Measurements from ENCODE around the gene NUBP1. TPM values are rescaled to one million over a fixed set of nuclear protein-coding genes. Genes with fewer than 3 reads are reported as not detected.
"Not testable (repeated sequence)": the region's sequence is repeated elsewhere in the genome, so short reads cannot be mapped to it uniquely, and the experiment has no call there.

Gene NUBP1
- total and polyA plus RNA-seq, 10 donors = 22.8 to 52.2 (median 42.8) TPM

DNA sequence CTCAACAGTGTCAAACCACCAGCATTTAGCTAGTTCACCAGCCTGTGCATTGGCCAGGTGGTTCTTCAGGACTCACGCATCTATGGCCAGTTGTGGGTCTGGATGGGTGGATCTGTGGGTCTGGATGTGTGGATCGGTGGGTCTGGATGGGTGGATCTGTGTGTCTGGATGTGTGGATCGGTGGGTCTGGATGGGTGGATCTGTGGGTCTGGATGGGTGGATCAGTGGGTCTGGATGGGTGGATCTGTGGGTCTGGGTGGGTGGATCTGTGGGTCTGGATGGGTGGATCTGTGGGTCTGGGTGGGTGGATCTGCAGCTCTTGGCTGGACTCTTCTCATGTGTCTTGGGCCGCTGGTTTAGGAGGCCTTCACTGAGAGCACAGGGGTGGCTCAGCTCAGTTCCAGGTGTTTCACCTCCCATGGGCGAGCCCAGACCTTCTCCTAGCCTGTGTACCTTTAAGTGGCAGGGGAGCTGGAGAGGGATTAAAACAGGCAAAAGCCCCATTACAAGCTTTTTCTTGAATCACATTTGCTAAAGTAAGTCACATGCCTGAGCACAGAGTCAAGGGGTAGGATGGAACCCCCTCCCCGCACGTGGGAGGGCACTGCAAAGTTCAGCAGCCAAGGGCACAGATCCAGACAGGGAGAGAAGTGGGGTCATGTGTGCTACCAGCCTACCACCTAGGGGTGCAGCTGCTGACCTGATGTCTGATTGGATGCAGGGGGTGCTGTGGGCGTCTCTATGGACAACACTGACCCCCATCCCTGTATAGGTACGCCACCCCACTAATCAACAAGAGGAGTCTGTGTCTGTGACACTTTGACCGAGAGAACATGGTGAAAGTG, 3.4 kb upstream of the NUBP1 start:
- Histone ChIP-seq H3K4me3 (no peak overlapping the region), H3K4me1 (peaks cover 24 to 64% (median 40%) of the 10 kb centered on the region in 6 donors), H3K36me3 (peaks cover 0 to 3% (median 0%) of the 10 kb centered on the region in 6 donors), H3K9me3 (no peaks in the 10 kb centered on the region), H3K27me3 (replicated peaks in 1 of 7) (no peaks in the 10 kb centered on the region), H3K27ac (no peak overlapping the region)
- TF ChIP-seq, protein P1, sequence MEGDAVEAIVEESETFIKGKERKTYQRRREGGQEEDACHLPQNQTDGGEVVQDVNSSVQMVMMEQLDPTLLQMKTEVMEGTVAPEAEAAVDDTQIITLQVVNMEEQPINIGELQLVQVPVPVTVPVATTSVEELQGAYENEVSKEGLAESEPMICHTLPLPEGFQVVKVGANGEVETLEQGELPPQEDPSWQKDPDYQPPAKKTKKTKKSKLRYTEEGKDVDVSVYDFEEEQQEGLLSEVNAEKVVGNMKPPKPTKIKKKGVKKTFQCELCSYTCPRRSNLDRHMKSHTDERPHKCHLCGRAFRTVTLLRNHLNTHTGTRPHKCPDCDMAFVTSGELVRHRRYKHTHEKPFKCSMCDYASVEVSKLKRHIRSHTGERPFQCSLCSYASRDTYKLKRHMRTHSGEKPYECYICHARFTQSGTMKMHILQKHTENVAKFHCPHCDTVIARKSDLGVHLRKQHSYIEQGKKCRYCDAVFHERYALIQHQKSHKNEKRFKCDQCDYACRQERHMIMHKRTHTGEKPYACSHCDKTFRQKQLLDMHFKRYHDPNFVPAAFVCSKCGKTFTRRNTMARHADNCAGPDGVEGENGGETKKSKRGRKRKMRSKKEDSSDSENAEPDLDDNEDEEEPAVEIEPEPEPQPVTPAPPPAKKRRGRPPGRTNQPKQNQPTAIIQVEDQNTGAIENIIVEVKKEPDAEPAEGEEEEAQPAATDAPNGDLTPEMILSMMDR (IDR thresholded peaks at IDR 0.05 in 8 of 11, conservative IDR thresholded peaks at IDR 0.05 in 3 of 11) = no peak
- TF ChIP-seq POLR2A (IDR thresholded peaks at IDR 0.05) (no peak), POLR2AphosphoS5 (IDR thresholded peaks at IDR 0.05) (no peak)
- no peak for DNase-seq
- intact Hi-C loops (cut with DNase I; ENCODE audit: low total_unique reads) = loop anchor here (2.0 to 10.0 kb wide), 3 partner anchors 137 to 225 kb away; partner anchors contain the start of gene CIITA
- 85 to 94% (median 90%) methylated on average over 10 of the region's 10 CpGs for WGBS, 5 donors

DNA sequence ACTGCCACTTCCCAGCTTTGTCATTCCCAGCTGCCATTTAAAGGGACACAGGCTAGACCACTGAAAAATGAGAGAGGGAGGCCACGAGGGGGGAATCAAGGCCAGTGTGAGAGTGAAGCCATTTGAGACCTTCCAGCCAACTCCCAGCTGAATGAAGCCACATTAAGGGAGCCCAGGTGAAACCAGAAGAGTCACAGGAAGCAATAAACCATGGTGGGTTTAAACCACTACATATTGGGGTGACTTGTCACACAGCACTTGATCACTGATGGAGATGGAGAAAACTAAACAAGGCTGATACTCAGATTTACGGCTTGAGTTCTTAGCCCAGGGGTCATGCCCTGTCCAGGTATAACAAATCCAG, 2.8 kb upstream of the NUBP1 start:
- intact Hi-C loops (cut with DNase I; ENCODE audit: low total_unique reads) = loop anchor here (2.0 to 10.0 kb wide), 3 partner anchors 136 to 226 kb away; partner anchors contain the start of gene CIITA
- H3K4me3 ChIP-seq = no peak overlapping the region
- H3K27ac ChIP-seq = no peak overlapping the region
- TF ChIP-seq, protein P1 (IDR thresholded peaks at IDR 0.05 in 8 of 11, conservative IDR thresholded peaks at IDR 0.05 in 3 of 11) = no peak
- TF ChIP-seq POLR2A (IDR thresholded peaks at IDR 0.05) (no peak), POLR2AphosphoS5 (IDR thresholded peaks at IDR 0.05) (no peak)
- H3K27me3 ChIP-seq (replicated peaks in 1 of 7) = no peaks in the 10 kb centered on the region
- peaks cover 0 to 9% (median 0%) of the 10 kb centered on the region in 6 donors for H3K36me3 ChIP-seq
- DNase-seq = no peak
- H3K4me1 ChIP-seq = peaks cover 28 to 70% (median 46%) of the 10 kb centered on the region in 6 donors
- WGBS, 5 donors = 54 to 79% (median 68%) methylated on average over 2 of the region's 2 CpGs
- no peaks in the 10 kb centered on the region for H3K9me3 ChIP-seq

DNA sequence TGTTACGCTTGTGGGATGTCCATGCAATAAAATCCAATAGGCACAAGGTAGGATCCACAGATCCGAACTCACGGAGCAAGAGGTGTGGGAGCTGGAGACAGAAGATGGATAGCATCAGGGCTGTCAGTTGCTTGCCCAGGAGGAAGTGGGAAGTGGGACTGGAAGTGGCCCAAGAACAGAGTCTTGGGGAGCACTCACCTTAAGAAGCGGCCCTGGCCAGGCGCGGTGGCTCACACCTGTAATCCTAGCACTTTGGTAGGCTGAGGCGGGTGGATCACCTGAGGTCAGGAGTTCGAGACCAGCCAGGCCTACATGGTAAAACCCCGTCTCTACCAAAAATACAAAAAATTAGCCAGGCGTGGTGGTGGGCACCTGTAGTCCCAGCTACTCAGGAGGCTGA, 2.4 kb upstream of the NUBP1 start:
- H3K4me1 ChIP-seq = peaks cover 31 to 75% (median 50%) of the 10 kb centered on the region in 6 donors
- intact Hi-C loops (cut with DNase I; ENCODE audit: low total_unique reads) = loop anchor here (2.0 to 10.0 kb wide), 3 partner anchors 136 to 226 kb away; partner anchors contain the start of gene CIITA
- WGBS, 5 donors = 88 to 96% (median 92%) methylated on average over 10 of the region's 10 CpGs
- not testable (repeated sequence) for DNase-seq; H3K27ac ChIP-seq; H3K27me3 ChIP-seq (replicated peaks in 1 of 7); H3K4me3 ChIP-seq; H3K9me3 ChIP-seq
- peaks cover 0 to 13% (median 0%) of the 10 kb centered on the region in 6 donors for H3K36me3 ChIP-seq

DNA sequence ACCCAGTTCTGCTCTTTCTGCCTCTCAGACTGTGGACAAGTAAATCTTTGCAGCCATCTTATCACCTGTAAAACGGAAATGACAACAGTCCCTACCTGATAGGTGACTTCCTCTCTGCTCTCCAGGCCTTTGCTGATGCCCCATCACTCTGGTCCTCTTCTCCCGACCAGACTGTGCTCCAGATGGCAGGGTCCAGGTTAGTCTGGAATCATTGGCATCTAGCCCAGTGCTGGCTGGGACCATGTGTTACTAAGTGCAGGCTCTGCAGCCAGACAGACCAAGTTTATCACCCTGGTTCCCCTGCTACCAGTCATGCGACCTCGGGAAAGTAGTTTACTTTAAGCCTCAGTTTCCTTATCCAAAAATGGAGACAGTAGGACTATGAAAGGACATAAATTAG, 1.8 kb upstream of the NUBP1 start:
- Histone ChIP-seq H3K36me3 (peaks cover 0 to 19% (median 0%) of the 10 kb centered on the region in 6 donors), H3K4me3 (no peak overlapping the region), H3K9me3 (no peaks in the 10 kb centered on the region), H3K27me3 (replicated peaks in 1 of 7) (no peaks in the 10 kb centered on the region), H3K27ac (peak overlapping the region in 1 of 8 donors; percentile 1), H3K4me1 (peaks cover 31 to 80% (median 51%) of the 10 kb centered on the region in 6 donors)
- intact Hi-C loops (cut with DNase I; ENCODE audit: low total_unique reads) = loop anchor here (2.0 to 10.0 kb wide), 3 partner anchors 135 to 227 kb away; partner anchors contain the start of gene CIITA
- WGBS, 5 donors = 71 to 88% (median 83%) methylated on average over 4 of the region's 4 CpGs
- no peak for TF ChIP-seq POLR2A (IDR thresholded peaks at IDR 0.05)
- TF ChIP-seq, protein P1 (IDR thresholded peaks at IDR 0.05 in 8 of 11, conservative IDR thresholded peaks at IDR 0.05 in 3 of 11) = no peak
- no peak for TF ChIP-seq POLR2AphosphoS5 (IDR thresholded peaks at IDR 0.05)
- DNase-seq = no peak
